Stimulated activated CD4-positive, alpha-beta T cell treated with anti-CD3 and anti-CD28 coated beads, Interleukin-12 subunit alpha, Interleukin-12 subunit beta, amount 100 ng/mL, for 4 hours (primary cell): ENCODE data around the gene KAT7.
"Not testable (repeated sequence)": the region's sequence is repeated elsewhere in the genome, so short reads cannot be mapped to it uniquely, and the experiment has no call there.

Experiments
- DNase-seq: peaks from one replicate; pipeline ENCODE4 v3.0.0-alpha.2; 2020

KAT7 gene

GRCh38 chr17:49814781-49815529 lies 26.5 kb downstream of the KAT7 start:
- DNase-seq, result no peak

- DNase-seq, result no peak
Observed at GRCh38 chr17:49815761-49816281, 27.3 kb downstream of the KAT7 start.

- no peak for DNase-seq
Observed at GRCh38 chr17:49817993-49818392, 29.5 kb downstream of the KAT7 start.

GRCh38 chr17:49819138-49819537 lies 30.7 kb downstream of the KAT7 start:
- DNase-seq, result no peak

GRCh38 chr17:49819651-49820050 lies 31.2 kb downstream of the KAT7 start:
- DNase-seq, result no peak

- no peak for DNase-seq
Observed at GRCh38 chr17:49820773-49821172, 32.3 kb downstream of the KAT7 start.

- no peak for DNase-seq
Observed at GRCh38 chr17:49821466-49821865, 33.0 kb downstream of the KAT7 start.

- DNase-seq, result no peak
Observed at GRCh38 chr17:49821916-49822315, 33.4 kb downstream of the KAT7 start.

- DNase-seq, result no peak
Observed at GRCh38 chr17:49822829-49823228, 34.3 kb downstream of the KAT7 start.

- DNase-seq, result no peak
Observed at GRCh38 chr17:49823614-49824013, 35.1 kb downstream of the KAT7 start.

- no peak for DNase-seq
Observed at GRCh38 chr17:49825645-49826044, 37.2 kb downstream of the KAT7 start.

- DNase-seq, result not testable (repeated sequence)
Observed at GRCh38 chr17:49828325-49828724, 39.8 kb downstream of the KAT7 start.

GRCh38 chr17:49829026-49829425 lies 40.5 kb downstream of the KAT7 start:
- DNase-seq, result no peak

GRCh38 chr17:49830605-49831004 lies 42.1 kb downstream of the KAT7 start:
- no peak for DNase-seq

GRCh38 chr17:49832840-49833599 lies 44.5 kb downstream of the KAT7 start:
- DNase-seq, result no peak

GRCh38 chr17:49834118-49834743 lies 45.8 kb downstream of the KAT7 start:
- no peak for DNase-seq

GRCh38 chr17:49835472-49835871 lies 47.0 kb downstream of the KAT7 start:
- no peak for DNase-seq

GRCh38 chr17:49836111-49837030 lies 47.9 kb downstream of the KAT7 start:
- no peak for DNase-seq

GRCh38 chr17:49839455-49839854 lies 51.0 kb downstream of the KAT7 start:
- DNase-seq, result no peak

- no peak for DNase-seq
Observed at GRCh38 chr17:49841548-49841947, 53.1 kb downstream of the KAT7 start.

GRCh38 chr17:49842371-49842770 lies 53.9 kb downstream of the KAT7 start:
- DNase-seq, result no peak

GRCh38 chr17:49842846-49843245 lies 54.4 kb downstream of the KAT7 start:
- no peak for DNase-seq
